ENCODE results near the gene SNX6. TPM values are rescaled to one million over a fixed set of nuclear protein-coding genes. Genes with fewer than 3 reads are reported as not detected.
A peak's percentile ranks its signal among the peaks of the same experiment; 100 is the strongest.

Gene SNX6
- total RNA-seq, 1 experiment from 2014 or later = 69.3 TPM

- Histone ChIP-seq H2BK15ac (ENCODE audit: low read depth, low read length) (no peak overlapping the region), H3K27ac (ENCODE audit: insufficient read length, low read depth, low read length) (no peak overlapping the region)
- H3K27ac Mint-ChIP-seq = no peak overlapping the region
Measured at GRCh38 chr14:34537677-34538009, 92.3 kb downstream of the SNX6 start.

More at GRCh38 chr14:34537677-34538009, 92.3 kb downstream of the SNX6 start:
- no peaks in the 10 kb centered on the region for H3K23me2 ChIP-seq (ENCODE audit: insufficient read length, low read depth, low read length, poor library complexity, severe bottlenecking)
- peaks cover 8 to 11% of the 10 kb centered on the region in 2 experiments for H3K4me1 Mint-ChIP-seq
- H3K4me2 ChIP-seq (ENCODE audit: insufficient read depth, insufficient read length, low read length) = no peak overlapping the region
- no peak overlapping the region for H4K91ac ChIP-seq (ENCODE audit: insufficient read length, low read depth, low read length)
- no peak overlapping the region for H2BK120ac ChIP-seq (ENCODE audit: low read depth, low read length, poor library complexity, severe bottlenecking)
- no peak overlapping the region for H3K56ac ChIP-seq (ENCODE audit: insufficient read length, low read depth, low read length)
- H2AK5ac ChIP-seq (ENCODE audit: insufficient read length, low read length) = no peak overlapping the region
- no peaks in the 10 kb centered on the region for H3K79me1 ChIP-seq (ENCODE audit: insufficient read depth, low read depth, low read length, poor library complexity, severe bottlenecking)
- H3K36me3 Mint-ChIP-seq (ENCODE audit: insufficient read depth in 1 of 3, low read depth in 3 of 3) = peaks cover 7 to 21% (median 17%) of the 10 kb centered on the region in 3 experiments; a peak in 5 of 7 replicates
- H3K9me3 ChIP-seq (ENCODE audit: control insufficient read depth, low read depth, low read length) = no peaks in the 10 kb centered on the region
- H3K4me3 Mint-ChIP-seq = peak overlapping the region in 1 of 2 experiments; percentile 9; a peak in 1 of 5 replicates
- DNase-seq = no peak
- no peaks in the 10 kb centered on the region for H4K20me1 ChIP-seq (ENCODE audit: control insufficient read depth, insufficient read depth, insufficient read length)
- no peak overlapping the region for H2BK20ac ChIP-seq (ENCODE audit: low read depth, low read length, poor library complexity, severe bottlenecking)
- H3K27me3 ChIP-seq (ENCODE audit: insufficient read depth, low read length) = no peaks in the 10 kb centered on the region
- no peak overlapping the region for H2AFZ ChIP-seq (ENCODE audit: low read length)
- H3T11ph ChIP-seq (ENCODE audit: low read length) = no peak overlapping the region
- H3K79me2 ChIP-seq (ENCODE audit: insufficient read depth, low read length) = 0 out of 2 replicates have a peak, but pooled peaks cover 3% of the 10 kb centered on the region
- no peak overlapping the region for H3K14ac ChIP-seq (ENCODE audit: insufficient read depth, low read length)
- H3K18ac ChIP-seq (ENCODE audit: insufficient read length, low read depth, low read length) = no peak overlapping the region
- no peaks in the 10 kb centered on the region for H3K9me3 Mint-ChIP-seq
- no peak overlapping the region for H4K8ac ChIP-seq (replicated peaks; ENCODE audit: insufficient read length, low read depth, low read length)
- no peak overlapping the region for H4K5ac ChIP-seq (ENCODE audit: insufficient read length, low read depth, low read length)
- no peak overlapping the region for H3K4ac ChIP-seq (ENCODE audit: low read depth, low read length)
- no peak overlapping the region for H3K23ac ChIP-seq (ENCODE audit: insufficient read length, low read depth, low read length)
- H2BK12ac ChIP-seq (ENCODE audit: insufficient read length, low read depth, low read length) = no peak overlapping the region
- no peaks in the 10 kb centered on the region for H3K27me3 Mint-ChIP-seq (ENCODE audit: low read depth)
- TF ChIP-seq CTCF (conservative IDR thresholded peaks at IDR 0.05) = no peak
- WGBS (ENCODE audit: extremely low coverage, insufficient read length, low lambda C conversion rate) = no CpG with 5 or more reads among the region's 4 CpGs
- H3K9ac ChIP-seq (ENCODE audit: extremely low read depth, insufficient read length, low read length) = no peak overlapping the region
- no peaks in the 10 kb centered on the region; the same call in 1 of the 2 replicates for H3K4me1 ChIP-seq (ENCODE audit: insufficient read depth, low read length)
- H2BK5ac ChIP-seq (ENCODE audit: insufficient read length, low read length) = no peak overlapping the region

All from H9 (cell line).